Measurements from ENCODE around the gene EXOSC6. TPM values are rescaled to one million over a fixed set of nuclear protein-coding genes. Genes with fewer than 3 reads are reported as not detected.
"Not testable (repeated sequence)": the region's sequence is repeated elsewhere in the genome, so short reads cannot be mapped to it uniquely, and the experiment has no call there.

The EXOSC6 gene
- total RNA-seq, 1 experiment from 2014 or later = 41.6 TPM

DNA sequence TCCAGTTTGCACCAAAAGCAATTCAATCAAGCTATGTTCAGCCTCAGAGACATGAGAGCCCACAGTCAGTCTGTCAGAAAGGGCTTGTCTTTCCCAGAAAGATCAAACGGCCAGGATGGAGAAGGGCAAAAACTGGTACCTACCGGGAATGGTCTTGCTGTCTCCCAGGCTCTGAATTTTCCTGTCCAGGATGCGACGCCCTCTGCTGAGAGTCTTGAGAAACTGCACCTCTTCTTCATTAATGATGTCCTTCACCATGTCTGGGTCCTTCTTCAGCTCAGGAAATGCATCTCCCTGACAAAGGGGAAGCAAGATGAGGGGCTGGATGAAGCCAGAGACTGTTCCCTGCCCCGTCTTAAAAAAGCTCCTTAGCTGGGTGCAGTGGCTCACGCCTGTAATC lies 15.8 kb upstream of the EXOSC6 start:
- no peak overlapping the region for H3K27ac ChIP-seq (ENCODE audit: insufficient read length, low read depth, low read length)
- no peak overlapping the region for H3K4me3 Mint-ChIP-seq
- no peaks in the 10 kb centered on the region for H4K20me1 ChIP-seq (ENCODE audit: control insufficient read depth, insufficient read depth, insufficient read length)
- H3K23ac ChIP-seq (ENCODE audit: insufficient read length, low read depth, low read length) = no peak overlapping the region
- H3K4me1 Mint-ChIP-seq = no peaks in the 10 kb centered on the region
- no peak overlapping the region for H2BK20ac ChIP-seq (ENCODE audit: low read depth, low read length, poor library complexity, severe bottlenecking)
- H3K9me3 Mint-ChIP-seq = no peaks in the 10 kb centered on the region
- H2BK12ac ChIP-seq (ENCODE audit: insufficient read length, low read depth, low read length) = no peak overlapping the region
- peak; percentile 72 for DNase-seq
- no peaks in the 10 kb centered on the region for H3K79me2 ChIP-seq (ENCODE audit: insufficient read depth, low read length)
- no peak overlapping the region for H2AFZ ChIP-seq (ENCODE audit: low read length)
- peaks cover 67 to 91% (median 90%) of the 10 kb centered on the region in 3 experiments for H3K36me3 Mint-ChIP-seq (ENCODE audit: insufficient read depth in 1 of 3, low read depth in 3 of 3)
- no peaks in the 10 kb centered on the region for H3K9me3 ChIP-seq (ENCODE audit: control insufficient read depth, low read depth, low read length)
- H2BK120ac ChIP-seq (ENCODE audit: low read depth, low read length, poor library complexity, severe bottlenecking) = no peak overlapping the region
- TF ChIP-seq, protein P1, sequence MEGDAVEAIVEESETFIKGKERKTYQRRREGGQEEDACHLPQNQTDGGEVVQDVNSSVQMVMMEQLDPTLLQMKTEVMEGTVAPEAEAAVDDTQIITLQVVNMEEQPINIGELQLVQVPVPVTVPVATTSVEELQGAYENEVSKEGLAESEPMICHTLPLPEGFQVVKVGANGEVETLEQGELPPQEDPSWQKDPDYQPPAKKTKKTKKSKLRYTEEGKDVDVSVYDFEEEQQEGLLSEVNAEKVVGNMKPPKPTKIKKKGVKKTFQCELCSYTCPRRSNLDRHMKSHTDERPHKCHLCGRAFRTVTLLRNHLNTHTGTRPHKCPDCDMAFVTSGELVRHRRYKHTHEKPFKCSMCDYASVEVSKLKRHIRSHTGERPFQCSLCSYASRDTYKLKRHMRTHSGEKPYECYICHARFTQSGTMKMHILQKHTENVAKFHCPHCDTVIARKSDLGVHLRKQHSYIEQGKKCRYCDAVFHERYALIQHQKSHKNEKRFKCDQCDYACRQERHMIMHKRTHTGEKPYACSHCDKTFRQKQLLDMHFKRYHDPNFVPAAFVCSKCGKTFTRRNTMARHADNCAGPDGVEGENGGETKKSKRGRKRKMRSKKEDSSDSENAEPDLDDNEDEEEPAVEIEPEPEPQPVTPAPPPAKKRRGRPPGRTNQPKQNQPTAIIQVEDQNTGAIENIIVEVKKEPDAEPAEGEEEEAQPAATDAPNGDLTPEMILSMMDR (conservative IDR thresholded peaks at IDR 0.05) = peak; percentile 77
- H4K8ac ChIP-seq (replicated peaks; ENCODE audit: insufficient read length, low read depth, low read length) = no peak overlapping the region
- H3T11ph ChIP-seq (ENCODE audit: low read length) = no peak overlapping the region
- H4K5ac ChIP-seq (ENCODE audit: insufficient read length, low read depth, low read length) = no peak overlapping the region
- H2BK15ac ChIP-seq (ENCODE audit: low read depth, low read length) = no peak overlapping the region
- no peak overlapping the region for H2BK5ac ChIP-seq (ENCODE audit: insufficient read length, low read length)
- peak overlapping the region in 2 of 3 experiments; percentile 72 to 86; a peak in 4 of 7 replicates for H3K27ac Mint-ChIP-seq
- H3K18ac ChIP-seq (ENCODE audit: insufficient read length, low read depth, low read length) = no peak overlapping the region
- H3K27me3 ChIP-seq (ENCODE audit: insufficient read depth, low read length) = no peaks in the 10 kb centered on the region
- peaks cover 3% of the 10 kb centered on the region for H3K79me1 ChIP-seq (ENCODE audit: insufficient read depth, low read depth, low read length, poor library complexity, severe bottlenecking)
- no peaks in the 10 kb centered on the region for H3K4me1 ChIP-seq (ENCODE audit: insufficient read depth, low read length)
- no peak overlapping the region for H3K4me2 ChIP-seq (ENCODE audit: insufficient read depth, insufficient read length, low read length)
- H3K9ac ChIP-seq (ENCODE audit: extremely low read depth, insufficient read length, low read length) = no peak overlapping the region
- no peaks in the 10 kb centered on the region for H3K23me2 ChIP-seq (ENCODE audit: insufficient read length, low read depth, low read length, poor library complexity, severe bottlenecking)
- H2AK5ac ChIP-seq (ENCODE audit: insufficient read length, low read length) = no peak overlapping the region
- no peak overlapping the region for H4K91ac ChIP-seq (ENCODE audit: insufficient read length, low read depth, low read length)
- WGBS (ENCODE audit: extremely low coverage, insufficient read length, low lambda C conversion rate) = no CpG with 5 or more reads among the region's 6 CpGs
- H3K4ac ChIP-seq (ENCODE audit: low read depth, low read length) = no peak overlapping the region
- no peak overlapping the region for H3K14ac ChIP-seq (ENCODE audit: insufficient read depth, low read length)
- no peak overlapping the region for H3K56ac ChIP-seq (ENCODE audit: insufficient read length, low read depth, low read length)
- H3K27me3 Mint-ChIP-seq (ENCODE audit: low read depth) = no peaks in the 10 kb centered on the region

DNA sequence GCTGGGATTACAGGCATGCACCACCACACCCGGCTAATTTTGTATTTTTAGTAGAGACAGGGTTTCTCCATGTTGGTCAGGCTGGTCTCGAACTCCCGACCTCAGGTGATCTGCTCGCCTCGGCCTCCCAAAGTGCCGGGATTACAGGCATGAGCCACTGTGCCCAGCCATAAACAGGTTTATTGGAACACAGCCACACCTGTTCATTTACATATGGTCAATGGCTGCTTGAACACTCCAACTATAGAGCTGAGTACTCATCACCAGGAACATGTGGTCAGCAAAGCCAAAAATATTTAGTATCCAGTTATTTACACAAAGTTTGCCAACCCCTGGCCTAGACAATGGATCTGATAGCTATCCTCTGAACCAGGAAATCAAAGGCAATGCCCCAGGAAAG lies 8.2 kb upstream of the EXOSC6 start:
- not testable (repeated sequence) for H4K8ac ChIP-seq (replicated peaks; ENCODE audit: insufficient read length, low read depth, low read length); H3K79me1 ChIP-seq (ENCODE audit: insufficient read depth, low read depth, low read length, poor library complexity, severe bottlenecking); H3K23me2 ChIP-seq (ENCODE audit: insufficient read length, low read depth, low read length, poor library complexity, severe bottlenecking); H2BK15ac ChIP-seq (ENCODE audit: low read depth, low read length); H2AFZ ChIP-seq (ENCODE audit: low read length); H3K27me3 ChIP-seq (ENCODE audit: insufficient read depth, low read length); H4K20me1 ChIP-seq (ENCODE audit: control insufficient read depth, insufficient read depth, insufficient read length); H3K79me2 ChIP-seq (ENCODE audit: insufficient read depth, low read length); H3K27ac ChIP-seq (ENCODE audit: insufficient read length, low read depth, low read length); H3K23ac ChIP-seq (ENCODE audit: insufficient read length, low read depth, low read length); H2BK5ac ChIP-seq (ENCODE audit: insufficient read length, low read length); H3K27ac Mint-ChIP-seq; H2BK12ac ChIP-seq (ENCODE audit: insufficient read length, low read depth, low read length); H3K4me2 ChIP-seq (ENCODE audit: insufficient read depth, insufficient read length, low read length); DNase-seq; H3K27me3 Mint-ChIP-seq (ENCODE audit: low read depth); H3K4me1 Mint-ChIP-seq; H3K9me3 ChIP-seq (ENCODE audit: control insufficient read depth, low read depth, low read length); H3K4me1 ChIP-seq (ENCODE audit: insufficient read depth, low read length); H3K4ac ChIP-seq (ENCODE audit: low read depth, low read length); H4K5ac ChIP-seq (ENCODE audit: insufficient read length, low read depth, low read length); H3K56ac ChIP-seq (ENCODE audit: insufficient read length, low read depth, low read length); H4K91ac ChIP-seq (ENCODE audit: insufficient read length, low read depth, low read length); H3T11ph ChIP-seq (ENCODE audit: low read length); H3K14ac ChIP-seq (ENCODE audit: insufficient read depth, low read length); H3K9me3 Mint-ChIP-seq; H2BK120ac ChIP-seq (ENCODE audit: low read depth, low read length, poor library complexity, severe bottlenecking); H3K9ac ChIP-seq (ENCODE audit: extremely low read depth, insufficient read length, low read length); H3K18ac ChIP-seq (ENCODE audit: insufficient read length, low read depth, low read length); H3K4me3 Mint-ChIP-seq; H2BK20ac ChIP-seq (ENCODE audit: low read depth, low read length, poor library complexity, severe bottlenecking); H2AK5ac ChIP-seq (ENCODE audit: insufficient read length, low read length)
- no CpG with 5 or more reads among the region's 6 CpGs for WGBS (ENCODE audit: extremely low coverage, insufficient read length, low lambda C conversion rate)
- peaks cover 61 to 97% (median 94%) of the 10 kb centered on the region in 3 experiments; a peak in 6 of 7 replicates for H3K36me3 Mint-ChIP-seq (ENCODE audit: insufficient read depth in 1 of 3, low read depth in 3 of 3)
